Measurements from ENCODE around the gene PROCA1. TPM values are rescaled to one million over a fixed set of nuclear protein-coding genes. Genes with fewer than 3 reads are reported as not detected.

The PROCA1 gene
- total and polyA plus RNA-seq, 2 of the 13 experiments (the other 11 are each of a cell fraction or from before 2014, with no cell fraction given) = 0.73 to 1.5 TPM

DNA sequence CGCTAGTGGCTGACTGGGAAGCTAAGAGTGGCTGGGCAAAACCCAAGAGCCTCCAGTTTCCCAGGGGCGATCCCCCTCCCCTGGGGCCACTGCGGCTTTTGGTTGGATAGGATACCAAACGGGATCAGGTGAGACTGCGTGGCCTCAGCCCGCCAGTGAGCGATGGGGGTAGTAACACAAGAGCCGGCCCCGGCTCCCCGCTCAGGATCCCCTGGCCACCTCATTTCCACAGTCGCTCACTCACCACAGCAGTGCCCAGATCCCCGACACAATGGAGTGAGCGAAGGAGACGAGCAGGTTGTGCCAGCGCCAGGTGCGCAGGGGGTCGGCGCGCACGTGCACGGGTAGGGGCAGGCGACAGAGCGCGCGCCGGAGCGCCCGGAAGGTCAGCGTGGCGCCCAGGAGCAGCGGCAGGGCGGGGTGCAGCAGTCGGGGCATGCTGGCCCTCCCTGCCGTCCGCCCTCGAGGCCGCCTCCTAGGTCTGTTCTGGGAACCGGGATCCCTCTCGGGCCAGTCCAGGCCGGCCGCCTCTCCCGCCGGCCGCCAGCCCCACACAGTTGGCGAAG is 14.1 kb upstream of the PROCA1 start (continued):
- peak; percentile 92 for TF ChIP-seq IRF9 (CRISPR knock-in tag; IDR thresholded peaks at IDR 0.05; ENCODE audit: borderline replicate concordance)
- peak; percentile 48; the same call in 1 of the 2 replicates for TF ChIP-seq RNF2 (conservative IDR thresholded peaks at IDR 0.05; ENCODE audit: low read depth)
- TF ChIP-seq HDAC2 (CRISPR knock-in tag; IDR thresholded peaks at IDR 0.05) = no peak
- peak in 1 of 2 experiments; percentile 16; a peak in 1 of 4 replicates for TF ChIP-seq NR2F1 (CRISPR knock-in tag; IDR thresholded peaks at IDR 0.05)
- no peak; the same call in 1 of the 2 replicates for TF ChIP-seq REL (CRISPR knock-in tag; conservative IDR thresholded peaks at IDR 0.05)
- TF ChIP-seq ZMYM4 (CRISPR knock-in tag; IDR thresholded peaks at IDR 0.05) = peak; percentile 22
- TF ChIP-seq SSRP1 (CRISPR knock-in tag; IDR thresholded peaks at IDR 0.05) = no peak; the same call in 1 of the 2 replicates
- peak; percentile 54; the same call in 1 of the 2 replicates for TF ChIP-seq SPEN (CRISPR knock-in tag; IDR thresholded peaks at IDR 0.05; ENCODE audit: low read depth)
- TF ChIP-seq SP1 (IDR thresholded peaks at IDR 0.05) = no peak
- TF ChIP-seq SP1 (CRISPR knock-in tag; IDR thresholded peaks at IDR 0.05) = peak; percentile 36; the same call in 1 of the 2 replicates
- no peak for TF ChIP-seq RERE (CRISPR knock-in tag; IDR thresholded peaks at IDR 0.05; ENCODE audit: low read depth)
- TF ChIP-seq ZSCAN9 (CRISPR knock-in tag; IDR thresholded peaks at IDR 0.05; ENCODE audit: borderline replicate concordance) = 0 out of 2 replicates have a peak, but pooled peaks have one; percentile 6
- no peak; the same call in 1 of the 2 replicates for TF ChIP-seq ZNF788 (CRISPR knock-in tag; IDR thresholded peaks at IDR 0.05; ENCODE audit: borderline replicate concordance)
- no peak; the same call in 1 of the 2 replicates for TF ChIP-seq ZFP90 (CRISPR knock-in tag; IDR thresholded peaks at IDR 0.05; ENCODE audit: borderline replicate concordance)
- TF ChIP-seq NFE2 (CRISPR knock-in tag; IDR thresholded peaks at IDR 0.05) = no peak
- TF ChIP-seq ZNF552 (CRISPR knock-in tag; IDR thresholded peaks at IDR 0.05; ENCODE audit: borderline replicate concordance) = peak; percentile 61; the same call in 1 of the 2 replicates
- TF ChIP-seq ZBTB33 (CRISPR knock-in tag; IDR thresholded peaks at IDR 0.05) = no peak
- no peak for TF ChIP-seq KDM5A (IDR thresholded peaks at IDR 0.05; ENCODE audit: borderline replicate concordance, low read length)
- TF ChIP-seq SMAD9 (CRISPR knock-in tag; IDR thresholded peaks at IDR 0.05) = no peak
- TF ChIP-seq HMGA1 (CRISPR knock-in tag; conservative IDR thresholded peaks at IDR 0.05) = no peak
- TF ChIP-seq KLF16 (CRISPR knock-in tag; IDR thresholded peaks at IDR 0.05) = no peak
- 0 out of 2 replicates have a peak, but pooled peaks have one; percentile 47 for TF ChIP-seq ELF3 (CRISPR knock-in tag; IDR thresholded peaks at IDR 0.05)

Measured in HepG2 (cell line).